WTC11 (cell line): Measurements from ENCODE around the gene C22orf23.

Experiments
- CREB1 ChIP-seq: sonication (generic); formaldehyde crosslinking; IDR thresholded peaks from 2 replicates; pipeline ENCODE4 v1.8.0; 2023; ENCODE audit warnings: mild to moderate bottlenecking, missing genetic modification reagents
- GABPB1 ChIP-seq: sonication (generic); formaldehyde crosslinking; IDR thresholded peaks from 2 replicates; pipeline ENCODE4 v1.8.1; 2023; ENCODE audit warnings: mild to moderate bottlenecking, missing genetic modification reagents
- HMGXB4 ChIP-seq: sonication (generic); formaldehyde crosslinking; IDR thresholded peaks from 2 replicates; pipeline ENCODE4 v1.8.1; 2023; ENCODE audit warnings: mild to moderate bottlenecking, moderate library complexity, missing genetic modification reagents
- IRF1 ChIP-seq: sonication (generic); formaldehyde crosslinking; IDR thresholded peaks from 2 replicates; pipeline ENCODE4 v1.8.0; 2023; ENCODE audit warnings: missing genetic modification reagents
- MAX ChIP-seq: sonication (generic); formaldehyde crosslinking; IDR thresholded peaks from 2 replicates; pipeline ENCODE4 v1.8.0; 2022; ENCODE audit warnings: mild to moderate bottlenecking, missing genetic modification reagents
- MYBL2 ChIP-seq: sonication (generic); formaldehyde crosslinking; IDR thresholded peaks from 2 replicates; pipeline ENCODE4 v1.8.1; 2023; ENCODE audit warnings: mild to moderate bottlenecking, moderate library complexity, missing genetic modification reagents
- NFYB ChIP-seq: sonication (generic); formaldehyde crosslinking; conservative IDR thresholded peaks from 2 replicates; pipeline ENCODE4 v1.8.0; 2022; ENCODE audit warnings: low read depth, missing genetic modification reagents
- STAT6 ChIP-seq: sonication (generic); formaldehyde crosslinking; conservative IDR thresholded peaks from 2 replicates; pipeline ENCODE4 v1.8.1; 2023; ENCODE audit warnings: mild to moderate bottlenecking, low read depth, missing genetic modification reagents, moderate library complexity
- TEAD4 ChIP-seq: sonication (generic); formaldehyde crosslinking; IDR thresholded peaks from 2 replicates; pipeline ENCODE4 v1.8.0; 2022; ENCODE audit warnings: mild to moderate bottlenecking, missing genetic modification reagents
- ZNF121 ChIP-seq: sonication (generic); formaldehyde crosslinking; IDR thresholded peaks from 2 replicates; pipeline ENCODE4 v1.8.0; 2023; ENCODE audit warnings: missing genetic modification reagents
- ZNF416 ChIP-seq: fragments of 250-450 bp; sonication (Bioruptor Pico); IDR thresholded peaks from 2 replicates; pipeline ENCODE4 v1.9.0; 2021; ENCODE audit warnings: mild to moderate bottlenecking, inconsistent platforms
- ZNF423 ChIP-seq: fragments of 250-450 bp; sonication (Bioruptor Pico); IDR thresholded peaks from 2 replicates; pipeline ENCODE4 v2.1.2; 2022; ENCODE audit warnings: mild to moderate bottlenecking, moderate library complexity
- TF ChIP-seq, protein P1 (sequence below): fragments of 200-600 bp; IDR thresholded peaks from 2 replicates; pipeline ENCODE4 v1.8.0; 2022; ENCODE audit warnings: antibody characterized with exemption
- TF ChIP-seq, protein P2 (sequence below): sonication (generic); formaldehyde crosslinking; IDR thresholded peaks from 2 replicates; pipeline ENCODE4 v1.8.1; 2022; ENCODE audit warnings: low read depth, mild to moderate bottlenecking, moderate library complexity, missing genetic modification reagents, borderline replicate concordance

GRCh38 chr22:37930270-37930951 is 23.0 kb downstream of the C22orf23 start:
- TF ChIP-seq CREB1 (CRISPR knock-in tag) (no peak), ZNF121 (CRISPR knock-in tag) (no peak), ZNF416 (CRISPR knock-in tag) (no peak), ZNF423 (CRISPR knock-in tag) (no peak), NFYB (CRISPR knock-in tag) (no peak), MYBL2 (no peak), HMGXB4 (CRISPR knock-in tag) (no peak), TEAD4 (CRISPR knock-in tag) (no peak), STAT6 (CRISPR knock-in tag) (no peak), GABPB1 (no peak), IRF1 (CRISPR knock-in tag) (no peak), MAX (CRISPR knock-in tag) (no peak)
- TF ChIP-seq, protein P1, sequence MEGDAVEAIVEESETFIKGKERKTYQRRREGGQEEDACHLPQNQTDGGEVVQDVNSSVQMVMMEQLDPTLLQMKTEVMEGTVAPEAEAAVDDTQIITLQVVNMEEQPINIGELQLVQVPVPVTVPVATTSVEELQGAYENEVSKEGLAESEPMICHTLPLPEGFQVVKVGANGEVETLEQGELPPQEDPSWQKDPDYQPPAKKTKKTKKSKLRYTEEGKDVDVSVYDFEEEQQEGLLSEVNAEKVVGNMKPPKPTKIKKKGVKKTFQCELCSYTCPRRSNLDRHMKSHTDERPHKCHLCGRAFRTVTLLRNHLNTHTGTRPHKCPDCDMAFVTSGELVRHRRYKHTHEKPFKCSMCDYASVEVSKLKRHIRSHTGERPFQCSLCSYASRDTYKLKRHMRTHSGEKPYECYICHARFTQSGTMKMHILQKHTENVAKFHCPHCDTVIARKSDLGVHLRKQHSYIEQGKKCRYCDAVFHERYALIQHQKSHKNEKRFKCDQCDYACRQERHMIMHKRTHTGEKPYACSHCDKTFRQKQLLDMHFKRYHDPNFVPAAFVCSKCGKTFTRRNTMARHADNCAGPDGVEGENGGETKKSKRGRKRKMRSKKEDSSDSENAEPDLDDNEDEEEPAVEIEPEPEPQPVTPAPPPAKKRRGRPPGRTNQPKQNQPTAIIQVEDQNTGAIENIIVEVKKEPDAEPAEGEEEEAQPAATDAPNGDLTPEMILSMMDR: no peak
- TF ChIP-seq, protein P2, sequence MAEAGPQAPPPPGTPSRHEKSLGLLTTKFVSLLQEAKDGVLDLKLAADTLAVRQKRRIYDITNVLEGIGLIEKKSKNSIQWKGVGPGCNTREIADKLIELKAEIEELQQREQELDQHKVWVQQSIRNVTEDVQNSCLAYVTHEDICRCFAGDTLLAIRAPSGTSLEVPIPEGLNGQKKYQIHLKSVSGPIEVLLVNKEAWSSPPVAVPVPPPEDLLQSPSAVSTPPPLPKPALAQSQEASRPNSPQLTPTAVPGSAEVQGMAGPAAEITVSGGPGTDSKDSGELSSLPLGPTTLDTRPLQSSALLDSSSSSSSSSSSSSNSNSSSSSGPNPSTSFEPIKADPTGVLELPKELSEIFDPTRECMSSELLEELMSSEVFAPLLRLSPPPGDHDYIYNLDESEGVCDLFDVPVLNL (CRISPR knock-in tag): no peak
